ENCODE data around the gene PHF21A.

- TF ChIP-seq, protein P1, sequence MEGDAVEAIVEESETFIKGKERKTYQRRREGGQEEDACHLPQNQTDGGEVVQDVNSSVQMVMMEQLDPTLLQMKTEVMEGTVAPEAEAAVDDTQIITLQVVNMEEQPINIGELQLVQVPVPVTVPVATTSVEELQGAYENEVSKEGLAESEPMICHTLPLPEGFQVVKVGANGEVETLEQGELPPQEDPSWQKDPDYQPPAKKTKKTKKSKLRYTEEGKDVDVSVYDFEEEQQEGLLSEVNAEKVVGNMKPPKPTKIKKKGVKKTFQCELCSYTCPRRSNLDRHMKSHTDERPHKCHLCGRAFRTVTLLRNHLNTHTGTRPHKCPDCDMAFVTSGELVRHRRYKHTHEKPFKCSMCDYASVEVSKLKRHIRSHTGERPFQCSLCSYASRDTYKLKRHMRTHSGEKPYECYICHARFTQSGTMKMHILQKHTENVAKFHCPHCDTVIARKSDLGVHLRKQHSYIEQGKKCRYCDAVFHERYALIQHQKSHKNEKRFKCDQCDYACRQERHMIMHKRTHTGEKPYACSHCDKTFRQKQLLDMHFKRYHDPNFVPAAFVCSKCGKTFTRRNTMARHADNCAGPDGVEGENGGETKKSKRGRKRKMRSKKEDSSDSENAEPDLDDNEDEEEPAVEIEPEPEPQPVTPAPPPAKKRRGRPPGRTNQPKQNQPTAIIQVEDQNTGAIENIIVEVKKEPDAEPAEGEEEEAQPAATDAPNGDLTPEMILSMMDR (conservative IDR thresholded peaks at IDR 0.05; ENCODE audit: low read length): no peak
- no peak for TF ChIP-seq EZH2phosphoT487 (IDR thresholded peaks at IDR 0.05; ENCODE audit: borderline replicate concordance, low read depth, low read length)
Observed at GRCh38 chr11:45983471-45983845, 137.8 kb downstream of the PHF21A start.
